Measurements from ENCODE around the gene IFRD1.
"Not testable (repeated sequence)": the region's sequence is repeated elsewhere in the genome, so short reads cannot be mapped to it uniquely, and the experiment has no call there.

The IFRD1 gene

DNA sequence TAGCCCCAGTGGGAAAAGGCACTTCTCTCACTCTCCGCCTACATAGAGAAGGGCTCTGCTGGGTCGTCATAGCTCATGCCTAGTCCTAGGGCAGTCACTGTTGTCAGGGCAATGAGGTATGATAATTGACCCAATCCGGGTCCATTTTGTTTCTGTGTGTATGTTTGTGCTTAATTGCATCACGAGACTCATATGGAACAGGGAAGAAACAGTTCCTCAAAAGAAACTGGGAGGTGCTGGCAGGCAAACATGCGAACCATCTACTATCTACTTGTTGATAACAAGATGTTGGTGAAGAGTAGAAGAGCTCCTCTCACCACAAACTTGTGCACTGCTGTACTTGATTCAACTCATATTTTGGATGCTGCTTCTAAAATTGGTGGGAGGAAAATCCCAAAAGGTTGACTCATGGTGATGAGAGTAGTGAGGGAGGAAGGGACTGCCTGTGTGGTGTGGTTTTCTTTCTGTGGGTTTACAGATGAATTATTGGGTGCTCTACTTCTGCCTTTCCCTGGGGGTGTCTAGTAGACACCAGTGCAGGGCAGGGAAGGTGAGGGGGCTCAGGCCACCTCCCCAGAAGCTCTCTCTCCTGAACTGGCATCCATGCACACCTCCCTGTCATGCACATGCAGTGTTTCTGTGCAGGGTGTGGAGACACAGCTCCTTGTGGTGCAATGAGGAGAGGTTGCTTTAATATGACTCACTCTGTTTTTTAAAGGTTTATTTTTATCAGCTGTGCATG lies 59.9 kb downstream of the IFRD1 start:
- no peak for DNase-seq
- intact Hi-C loops (cut with DNase I) = no loop called here

DNA sequence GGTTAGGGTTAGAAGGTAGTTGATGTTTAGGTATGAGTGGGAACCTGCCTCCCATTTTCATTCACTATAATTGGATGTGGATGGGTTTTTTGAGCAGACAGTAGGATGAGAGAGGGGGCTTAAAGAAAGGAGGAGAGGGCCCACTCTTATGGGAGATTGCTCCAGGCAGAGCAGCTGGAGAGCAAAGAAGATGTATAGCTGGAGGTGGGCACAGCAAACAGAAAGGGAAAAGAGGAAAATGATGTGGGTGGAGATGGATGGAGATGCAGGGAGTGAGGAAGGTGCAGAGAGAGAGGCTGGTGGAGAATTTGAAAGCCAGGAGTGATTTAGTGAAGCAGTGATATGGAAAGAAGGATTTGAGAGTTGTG lies 60.5 kb downstream of the IFRD1 start:
- DNase-seq = no peak
- intact Hi-C loops (cut with DNase I) = no loop called here

DNA sequence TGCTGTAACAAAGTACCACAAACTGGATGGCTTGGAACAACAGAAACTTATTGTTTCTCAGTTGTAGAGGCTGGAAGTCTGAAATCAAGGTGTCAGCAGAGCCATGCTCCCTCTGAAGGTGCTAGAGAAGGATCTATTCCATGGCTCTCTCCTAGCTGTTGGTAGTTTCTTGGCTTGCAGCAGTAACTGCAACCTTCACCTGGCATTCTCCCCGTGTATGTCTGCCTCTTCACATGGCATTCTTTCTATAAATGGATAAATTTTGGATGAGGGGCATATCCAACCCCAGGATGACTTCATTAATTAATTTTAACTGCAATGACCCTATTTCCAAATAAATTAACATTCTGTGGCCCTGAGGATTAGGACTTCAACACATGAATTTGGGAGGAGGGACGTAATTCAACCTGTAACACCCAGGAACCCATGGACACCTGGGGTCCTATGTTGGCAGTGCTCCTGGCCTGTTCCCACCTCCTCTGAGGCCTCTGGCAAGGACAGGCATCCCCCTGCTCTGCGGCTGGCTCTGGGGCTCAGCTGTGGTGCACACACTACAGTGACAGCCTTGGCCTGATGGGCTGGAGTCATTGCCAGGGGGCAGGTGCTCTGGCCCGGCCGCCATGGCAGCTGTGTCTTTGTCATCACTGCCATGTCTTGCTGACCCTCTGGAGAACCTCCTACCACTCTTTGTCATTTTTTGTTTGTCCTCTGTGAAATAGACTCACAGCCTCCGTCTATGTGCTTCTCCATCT lies 61.4 kb downstream of the IFRD1 start:
- intact Hi-C loops (cut with DNase I) = no loop called here

DNA sequence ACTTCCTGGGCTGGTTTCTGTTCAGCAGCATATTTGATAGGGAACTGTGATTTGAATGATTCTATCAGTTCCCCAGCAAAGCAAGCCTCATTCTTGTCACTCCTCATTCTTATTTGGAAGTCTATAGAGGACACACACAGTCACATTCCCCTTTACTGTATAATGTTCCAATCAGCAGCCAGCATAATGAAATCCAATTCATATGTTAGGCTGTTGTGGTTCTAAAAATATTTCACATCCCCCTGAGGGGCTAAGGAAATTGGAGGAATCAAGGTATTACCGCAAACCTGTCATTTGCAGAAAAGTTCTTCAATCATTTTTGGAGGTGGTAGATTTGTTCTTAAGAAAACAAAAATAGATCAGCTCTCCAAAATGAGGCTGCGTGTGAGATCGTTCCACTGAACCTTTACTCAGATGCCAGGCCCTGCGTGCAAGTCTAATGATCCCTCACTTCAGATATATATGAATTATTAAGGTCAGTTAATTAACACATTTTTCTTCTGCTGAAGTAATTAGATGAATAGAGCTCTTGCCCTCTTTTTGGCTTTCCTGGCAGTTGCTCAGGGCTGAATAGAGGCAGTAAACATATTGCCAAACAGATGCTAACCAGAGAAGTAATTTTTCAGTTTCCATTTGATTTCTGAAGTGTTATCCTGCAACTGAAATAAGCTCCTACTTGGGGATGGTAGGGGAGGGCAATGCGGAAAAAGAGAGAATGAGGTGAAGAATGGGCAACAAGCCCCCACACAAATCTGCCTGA lies 62.4 kb downstream of the IFRD1 start:
- no peak for DNase-seq
- intact Hi-C loops (cut with DNase I) = no loop called here

More for the DNA sequence above, 61.4 kb downstream of the IFRD1 start:
- peak in 1 of 10 donors; percentile 81 for DNase-seq

DNA sequence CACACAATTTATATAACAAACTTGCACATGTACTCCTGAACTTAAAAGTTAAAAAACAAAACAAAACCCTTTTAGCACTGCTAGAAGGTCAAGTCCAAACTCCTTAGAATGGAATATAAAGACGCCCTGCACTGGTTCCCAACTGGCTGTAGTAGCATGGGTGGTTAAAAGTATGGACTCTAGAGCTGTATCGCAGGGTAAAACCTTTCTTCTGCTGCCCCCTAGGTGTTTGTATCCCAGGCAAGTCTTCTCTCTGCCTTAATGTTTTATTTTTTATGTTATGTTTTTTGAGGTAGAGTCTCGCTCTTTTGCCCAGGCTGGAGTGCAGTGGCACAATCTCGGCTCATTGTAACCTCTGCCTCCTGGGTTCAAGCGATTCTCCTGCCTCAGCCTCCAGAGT lies 65.7 kb downstream of the IFRD1 start:
- no peak for DNase-seq
- intact Hi-C loops (cut with DNase I) = no loop called here

DNA sequence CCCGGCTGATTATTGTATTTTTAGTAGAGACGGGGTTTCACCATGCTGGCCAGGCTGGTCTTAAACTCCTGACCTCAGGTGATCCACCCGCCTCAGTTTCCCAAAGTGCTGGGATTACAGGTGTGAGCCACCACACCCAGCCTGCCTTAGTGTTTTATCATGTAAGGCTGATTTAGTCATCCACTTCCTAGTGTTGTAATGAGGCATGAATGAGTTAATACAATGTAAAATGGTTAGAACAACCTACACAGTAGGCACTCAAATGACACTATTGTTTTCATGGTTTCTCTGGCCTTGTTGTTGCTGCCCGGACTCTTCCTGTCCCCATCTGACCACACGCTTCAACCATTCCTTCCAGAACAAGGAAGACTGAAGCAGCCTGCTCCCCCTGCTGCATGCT lies 66.2 kb downstream of the IFRD1 start:
- DNase-seq; intact Hi-C loops (cut with DNase I): not testable (repeated sequence)

DNA sequence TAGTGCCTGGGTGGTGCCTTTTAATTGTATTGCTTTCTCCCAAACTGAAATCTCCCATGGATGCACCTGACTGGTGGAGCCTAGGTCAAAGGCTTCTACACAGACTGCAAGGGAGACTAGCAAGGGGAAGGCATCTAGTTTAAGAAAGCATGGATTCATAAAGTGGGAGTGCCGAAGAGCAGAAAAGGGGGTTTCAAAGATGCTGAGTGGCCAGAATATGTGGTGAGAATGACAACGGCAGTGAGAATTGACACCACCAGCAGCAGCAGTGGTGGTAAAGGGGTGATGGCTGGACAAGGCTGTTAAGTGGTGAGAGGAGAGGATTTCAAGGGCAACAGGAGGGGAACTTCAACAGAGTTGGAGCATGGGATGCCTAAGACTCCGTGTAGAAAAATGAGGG lies 67.2 kb downstream of the IFRD1 start:
- DNase-seq = no peak

DNA sequence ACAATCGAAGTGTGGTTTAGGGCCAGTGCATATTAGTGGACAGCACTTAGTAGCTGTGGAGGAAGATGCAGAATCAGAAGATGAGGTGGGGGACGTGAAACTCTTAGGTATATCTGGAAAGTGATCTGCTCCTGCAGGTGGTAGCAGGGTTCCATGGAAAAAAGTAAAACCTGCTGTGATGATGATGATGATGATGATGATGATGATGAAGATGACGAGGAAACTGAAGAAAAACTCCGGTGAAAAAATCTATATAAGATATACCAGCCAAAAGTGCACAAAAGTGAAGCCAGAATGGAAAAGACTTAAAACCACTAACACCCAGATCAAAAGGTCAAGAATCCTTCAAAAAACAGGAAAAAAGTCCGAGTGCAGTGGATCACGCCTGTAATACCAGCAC lies 70.5 kb downstream of the IFRD1 start:
- DNase-seq = no peak
- intact Hi-C loops (cut with DNase I) = no loop called here

More for the DNA sequence above, 67.2 kb downstream of the IFRD1 start:
- intact Hi-C loops (cut with DNase I) = no loop called here

DNA sequence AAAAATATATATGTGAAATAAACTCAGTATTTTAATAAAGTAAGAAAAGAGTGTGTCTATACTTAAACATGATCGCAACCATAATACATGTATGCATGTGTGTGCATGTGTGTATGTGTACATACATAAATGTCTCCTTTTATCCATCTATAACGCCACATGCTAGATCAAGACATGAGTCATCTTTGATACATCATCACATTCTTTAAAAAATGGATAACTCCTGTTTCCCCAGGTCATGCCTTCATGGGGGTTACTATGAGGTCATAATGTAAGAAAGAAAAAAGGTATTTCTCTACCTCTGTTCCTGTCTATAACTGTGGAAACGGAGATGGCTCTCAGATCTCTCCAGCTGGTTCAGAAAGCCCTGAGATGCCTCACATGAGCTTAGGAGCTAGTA lies 71.7 kb downstream of the IFRD1 start:
- intact Hi-C loops (cut with DNase I) = no loop called here
- DNase-seq = no peak

DNA sequence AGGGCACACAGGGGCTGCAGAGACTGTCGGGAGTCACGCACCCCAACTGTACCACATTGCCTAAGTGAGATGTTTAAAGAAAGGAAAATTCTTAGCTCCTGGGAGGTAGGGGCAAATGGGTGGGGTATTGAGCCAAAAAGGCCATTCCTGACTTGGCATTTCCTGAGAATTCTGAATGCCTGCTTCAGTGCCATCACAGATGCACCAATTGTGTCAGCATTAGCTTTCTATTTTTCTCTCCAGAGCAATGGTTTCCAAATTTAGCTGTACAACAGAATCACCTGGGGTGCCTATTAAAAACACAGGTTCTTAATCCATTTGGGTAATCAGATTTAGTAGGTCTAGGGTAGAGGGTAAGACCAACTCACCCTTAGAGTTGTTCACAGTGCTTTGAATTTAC lies 73.6 kb downstream of the IFRD1 start:
- no peak for DNase-seq
- intact Hi-C loops (cut with DNase I) = no loop called here

All from posterior cingulate gyrus (tissue), 11 donors.